HG03460 (cell line): ENCODE data around the gene ONECUT1.
"Not testable (repeated sequence)": the region's sequence is repeated elsewhere in the genome, so short reads cannot be mapped to it uniquely, and the experiment has no call there.

Source experiments
- ATAC-seq: cut with Tn5 transposase; IDR thresholded peaks from one replicate; pipeline ENCODE4 v1.9.1; 2021; ENCODE audit not compliant: unreplicated experiment

Gene ONECUT1

GRCh38 chr15:52790169-52790708 lies at the start of gene ONECUT1:
Gene ONECUT1 (minus strand): TSS chr15:52790336. CDS start chr15:52789884, 452 bp downstream.
- ATAC-seq = peak; percentile 51

- no peak for ATAC-seq
These were observed 44.2 kb upstream of the ONECUT1 start for GRCh38 chr15:52834379-52834778.

GRCh38 chr15:52824169-52824942 lies 34.2 kb upstream of the ONECUT1 start:
- not testable (repeated sequence) for ATAC-seq

GRCh38 chr15:52822475-52822874 lies 32.3 kb upstream of the ONECUT1 start:
- no peak for ATAC-seq

- no peak for ATAC-seq
These were observed 29.1 kb upstream of the ONECUT1 start for GRCh38 chr15:52819253-52819652.

GRCh38 chr15:52815899-52816298 lies 25.8 kb upstream of the ONECUT1 start:
- not testable (repeated sequence) for ATAC-seq

GRCh38 chr15:52808996-52809395 lies 18.9 kb upstream of the ONECUT1 start:
- no peak for ATAC-seq

- no peak for ATAC-seq
These were observed 18.3 kb upstream of the ONECUT1 start for GRCh38 chr15:52808441-52808840.

GRCh38 chr15:52806284-52806655 lies 16.1 kb upstream of the ONECUT1 start:
- ATAC-seq = no peak

GRCh38 chr15:52805351-52806283 lies 15.5 kb upstream of the ONECUT1 start:
- no peak for ATAC-seq

GRCh38 chr15:52804526-52805081 lies 14.5 kb upstream of the ONECUT1 start:
- no peak for ATAC-seq

- ATAC-seq = no peak
These were observed 13.6 kb upstream of the ONECUT1 start for GRCh38 chr15:52803467-52804306.

GRCh38 chr15:52803108-52803466 lies 13.0 kb upstream of the ONECUT1 start:
- no peak for ATAC-seq

GRCh38 chr15:52802110-52802509 lies 12.0 kb upstream of the ONECUT1 start:
- ATAC-seq = no peak

GRCh38 chr15:52801748-52802085 lies 11.6 kb upstream of the ONECUT1 start:
- ATAC-seq = no peak

GRCh38 chr15:52800828-52801747 lies 11.0 kb upstream of the ONECUT1 start:
- ATAC-seq = no peak

GRCh38 chr15:52799145-52799811 lies 9.1 kb upstream of the ONECUT1 start:
- ATAC-seq = no peak

GRCh38 chr15:52798529-52799101 lies 8.5 kb upstream of the ONECUT1 start:
- no peak for ATAC-seq
